ENCODE results near the gene SDS. TPM values are rescaled to one million over a fixed set of nuclear protein-coding genes. Genes with fewer than 3 reads are reported as not detected.

Gene SDS
- total and polyA plus RNA-seq, 2 of the 13 experiments (the other 11 are each of a cell fraction or from before 2014, with no cell fraction given): not detected

DNA sequence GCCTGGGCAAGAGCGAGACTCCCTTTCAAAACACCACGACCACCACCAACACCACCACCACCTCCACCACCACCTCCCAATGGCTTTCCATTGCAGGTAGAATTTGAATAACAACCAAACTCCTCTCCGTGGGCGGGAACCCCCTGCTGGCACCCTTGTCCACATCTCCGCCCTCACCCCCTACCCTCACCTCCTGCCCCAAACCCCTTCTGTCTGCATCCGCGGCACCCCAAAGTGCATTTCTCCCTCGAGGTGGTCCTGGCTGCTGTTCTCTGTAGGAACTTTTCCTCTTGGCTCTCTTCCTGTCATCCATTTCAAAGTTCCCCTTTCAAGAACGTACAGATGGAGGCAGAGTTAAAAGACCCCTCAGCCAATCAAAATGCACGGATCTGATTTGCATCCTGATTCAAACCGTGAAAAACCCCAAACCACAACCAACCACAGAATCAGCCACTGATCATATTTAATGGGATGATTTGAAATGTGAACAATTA lies 22.3 kb upstream of the SDS start:
- H3K9ac ChIP-seq (ENCODE audit: insufficient read depth, low read depth, low read length): no peak overlapping the region
- ATAC-seq: no peak

More for the DNA sequence above, 22.3 kb upstream of the SDS start:
- intact Hi-C loops (cut with micrococcal nuclease; ENCODE audit: unreplicated experiment) (loop anchor here (1.0 to 10.0 kb wide), 3 partner anchors 114 to 231 kb away; partner anchors contain the start of gene TPCN1), in situ Hi-C loops (cut with HindIII; ENCODE audit: extremely low pct_ligation_motif_present, low pct_unique_long_range_greater_than_20kb) (loop anchor here (5.0 kb wide), 1 partner anchor 119 kb away; no protein-coding TSS in a partner anchor)
- Histone ChIP-seq H3K36me3 (replicated peaks in 1 of 2; ENCODE audit: control insufficient read depth in 1 of 2, insufficient read depth in 2 of 2, low read length in 2 of 2) (no peaks in the 10 kb centered on the region), H3K9me3 (ENCODE audit: low read length) (no peaks in the 10 kb centered on the region), H4K20me1 (ENCODE audit: insufficient read depth, low read length) (no peaks in the 10 kb centered on the region), H3K4me2 (ENCODE audit: low read depth, low read length) (no peak overlapping the region), H3K27ac (ENCODE audit: extremely low read length, insufficient read depth, low read length) (no peak overlapping the region), H3K27me3 (ENCODE audit: control insufficient read depth in 1 of 2, insufficient read depth in 2 of 2, low read length in 2 of 2) (no peaks in the 10 kb centered on the region), H3K4me3 (replicated peaks in 1 of 3; ENCODE audit: insufficient read depth in 1 of 3, low read depth in 2 of 3, low read length in 3 of 3) (no peak overlapping the region), H2AFZ (ENCODE audit: low read length) (no peak overlapping the region), H3K4me1 (ENCODE audit: insufficient read depth, low read length) (peaks cover 21% of the 10 kb centered on the region), H3K79me2 (ENCODE audit: insufficient read depth, low read length) (no peaks in the 10 kb centered on the region)
- TF ChIP-seq ZNF282 (IDR thresholded peaks at IDR 0.05; ENCODE audit: partially characterized antibody): no peak
- TF ChIP-seq BORCS8-MEF2B (CRISPR knock-in tag; IDR thresholded peaks at IDR 0.05): no peak
- TF ChIP-seq ELF1 (CRISPR knock-in tag; IDR thresholded peaks at IDR 0.05): no peak
- TF ChIP-seq ZNF335 (CRISPR knock-in tag; IDR thresholded peaks at IDR 0.05): no peak
- no peak for TF ChIP-seq SIN3A (IDR thresholded peaks at IDR 0.05; ENCODE audit: borderline replicate concordance, low read depth, low read length)
- TF ChIP-seq EHMT2 (IDR thresholded peaks at IDR 0.05; ENCODE audit: borderline replicate concordance, low read depth, low read length): no peak
- TF ChIP-seq, protein P1, sequence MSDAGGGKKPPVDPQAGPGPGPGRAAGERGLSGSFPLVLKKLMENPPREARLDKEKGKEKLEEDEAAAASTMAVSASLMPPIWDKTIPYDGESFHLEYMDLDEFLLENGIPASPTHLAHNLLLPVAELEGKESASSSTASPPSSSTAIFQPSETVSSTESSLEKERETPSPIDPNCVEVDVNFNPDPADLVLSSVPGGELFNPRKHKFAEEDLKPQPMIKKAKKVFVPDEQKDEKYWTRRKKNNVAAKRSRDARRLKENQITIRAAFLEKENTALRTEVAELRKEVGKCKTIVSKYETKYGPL (CRISPR knock-in tag; IDR thresholded peaks at IDR 0.05): no peak
- no peak for TF ChIP-seq ASH2L (IDR thresholded peaks at IDR 0.05; ENCODE audit: insufficient read length, low read depth, low read length)
- TF ChIP-seq, protein P2, sequence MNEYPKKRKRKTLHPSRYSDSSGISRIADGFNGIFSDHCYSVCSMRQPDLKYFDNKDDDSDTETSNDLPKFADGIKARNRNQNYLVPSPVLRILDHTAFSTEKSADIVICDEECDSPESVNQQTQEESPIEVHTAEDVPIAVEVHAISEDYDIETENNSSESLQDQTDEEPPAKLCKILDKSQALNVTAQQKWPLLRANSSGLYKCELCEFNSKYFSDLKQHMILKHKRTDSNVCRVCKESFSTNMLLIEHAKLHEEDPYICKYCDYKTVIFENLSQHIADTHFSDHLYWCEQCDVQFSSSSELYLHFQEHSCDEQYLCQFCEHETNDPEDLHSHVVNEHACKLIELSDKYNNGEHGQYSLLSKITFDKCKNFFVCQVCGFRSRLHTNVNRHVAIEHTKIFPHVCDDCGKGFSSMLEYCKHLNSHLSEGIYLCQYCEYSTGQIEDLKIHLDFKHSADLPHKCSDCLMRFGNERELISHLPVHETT (CRISPR knock-in tag; conservative IDR thresholded peaks at IDR 0.05): no peak
- TF ChIP-seq RAD21 (CRISPR knock-in tag; IDR thresholded peaks at IDR 0.05): no peak
- no peak for TF ChIP-seq ZNF792 (CRISPR knock-in tag; IDR thresholded peaks at IDR 0.05)
- TF ChIP-seq, protein P3, sequence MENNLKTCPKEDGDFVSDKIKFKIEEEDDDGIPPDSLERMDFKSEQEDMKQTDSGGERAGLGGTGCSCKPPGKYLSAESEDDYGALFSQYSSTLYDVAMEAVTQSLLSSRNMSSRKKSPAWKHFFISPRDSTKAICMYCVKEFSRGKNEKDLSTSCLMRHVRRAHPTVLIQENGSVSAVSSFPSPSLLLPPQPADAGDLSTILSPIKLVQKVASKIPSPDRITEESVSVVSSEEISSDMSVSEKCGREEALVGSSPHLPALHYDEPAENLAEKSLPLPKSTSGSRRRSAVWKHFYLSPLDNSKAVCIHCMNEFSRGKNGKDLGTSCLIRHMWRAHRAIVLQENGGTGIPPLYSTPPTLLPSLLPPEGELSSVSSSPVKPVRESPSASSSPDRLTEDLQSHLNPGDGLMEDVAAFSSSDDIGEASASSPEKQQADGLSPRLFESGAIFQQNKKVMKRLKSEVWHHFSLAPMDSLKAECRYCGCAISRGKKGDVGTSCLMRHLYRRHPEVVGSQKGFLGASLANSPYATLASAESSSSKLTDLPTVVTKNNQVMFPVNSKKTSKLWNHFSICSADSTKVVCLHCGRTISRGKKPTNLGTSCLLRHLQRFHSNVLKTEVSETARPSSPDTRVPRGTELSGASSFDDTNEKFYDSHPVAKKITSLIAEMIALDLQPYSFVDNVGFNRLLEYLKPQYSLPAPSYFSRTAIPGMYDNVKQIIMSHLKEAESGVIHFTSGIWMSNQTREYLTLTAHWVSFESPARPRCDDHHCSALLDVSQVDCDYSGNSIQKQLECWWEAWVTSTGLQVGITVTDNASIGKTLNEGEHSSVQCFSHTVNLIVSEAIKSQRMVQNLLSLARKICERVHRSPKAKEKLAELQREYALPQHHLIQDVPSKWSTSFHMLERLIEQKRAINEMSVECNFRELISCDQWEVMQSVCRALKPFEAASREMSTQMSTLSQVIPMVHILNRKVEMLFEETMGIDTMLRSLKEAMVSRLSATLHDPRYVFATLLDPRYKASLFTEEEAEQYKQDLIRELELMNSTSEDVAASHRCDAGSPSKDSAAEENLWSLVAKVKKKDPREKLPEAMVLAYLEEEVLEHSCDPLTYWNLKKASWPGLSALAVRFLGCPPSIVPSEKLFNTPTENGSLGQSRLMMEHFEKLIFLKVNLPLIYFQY (CRISPR knock-in tag; IDR thresholded peaks at IDR 0.05; ENCODE audit: borderline replicate concordance): no peak
- TF ChIP-seq ZNF256 (CRISPR knock-in tag; conservative IDR thresholded peaks at IDR 0.05): no peak
- TF ChIP-seq CBFB (CRISPR knock-in tag; IDR thresholded peaks at IDR 0.05): no peak
- TF ChIP-seq ZNF724P (CRISPR knock-in tag; IDR thresholded peaks at IDR 0.05; ENCODE audit: borderline replicate concordance): no peak
- TF ChIP-seq, protein P4, sequence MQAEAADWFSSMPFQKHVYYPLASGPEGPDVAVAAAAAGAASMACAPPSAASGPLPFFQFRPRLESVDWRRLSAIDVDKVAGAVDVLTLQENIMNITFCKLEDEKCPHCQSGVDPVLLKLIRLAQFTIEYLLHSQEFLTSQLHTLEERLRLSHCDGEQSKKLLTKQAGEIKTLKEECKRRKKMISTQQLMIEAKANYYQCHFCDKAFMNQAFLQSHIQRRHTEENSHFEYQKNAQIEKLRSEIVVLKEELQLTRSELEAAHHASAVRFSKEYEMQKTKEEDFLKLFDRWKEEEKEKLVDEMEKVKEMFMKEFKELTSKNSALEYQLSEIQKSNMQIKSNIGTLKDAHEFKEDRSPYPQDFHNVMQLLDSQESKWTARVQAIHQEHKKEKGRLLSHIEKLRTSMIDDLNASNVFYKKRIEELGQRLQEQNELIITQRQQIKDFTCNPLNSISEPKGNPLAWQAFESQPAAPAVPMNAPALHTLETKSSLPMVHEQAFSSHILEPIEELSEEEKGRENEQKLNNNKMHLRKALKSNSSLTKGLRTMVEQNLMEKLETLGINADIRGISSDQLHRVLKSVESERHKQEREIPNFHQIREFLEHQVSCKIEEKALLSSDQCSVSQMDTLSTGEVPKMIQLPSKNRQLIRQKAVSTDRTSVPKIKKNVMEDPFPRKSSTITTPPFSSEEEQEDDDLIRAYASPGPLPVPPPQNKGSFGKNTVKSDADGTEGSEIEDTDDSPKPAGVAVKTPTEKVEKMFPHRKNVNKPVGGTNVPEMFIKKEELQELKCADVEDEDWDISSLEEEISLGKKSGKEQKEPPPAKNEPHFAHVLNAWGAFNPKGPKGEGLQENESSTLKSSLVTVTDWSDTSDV (CRISPR knock-in tag; IDR thresholded peaks at IDR 0.05): no peak
- TF ChIP-seq SP5 (CRISPR knock-in tag; IDR thresholded peaks at IDR 0.05; ENCODE audit: borderline replicate concordance, low read depth): no peak
- ChIA-PET POLR2A (interaction anchor here (0.5 to 0.6 kb wide), 2 partner anchors 91 to 205 kb away, joined by 3 to 4 read pairs; partner anchors contain the start of gene TPCN1), CTCF (ENCODE audit: low intra/inter-chr PET ratio, low total read pairs) (interaction anchor here (1.8 to 2.0 kb wide), 2 partner anchors 113 to 229 kb away, joined by 6 to 18 read pairs; no protein-coding TSS in a partner anchor)
- DNase-seq (ENCODE audit: low spot score) (no peak), FAIRE-seq (no peak)
- WGBS (ENCODE audit: low lambda C conversion rate): 66% methylated on average over 11 of the region's 11 CpGs
- no TSS peak for BruUV-seq (replicated peaks)
